ENCODE data around the gene ZNF654. TPM values are rescaled to one million over a fixed set of nuclear protein-coding genes. Genes with fewer than 3 reads are reported as not detected.
"Not testable (repeated sequence)": the region's sequence is repeated elsewhere in the genome, so short reads cannot be mapped to it uniquely, and the experiment has no call there.

The ZNF654 gene
- 6.8 and 7.8 TPM in 2 replicates for total RNA-seq (2014; rRNA removed; shearing (Covaris generic))

DNA sequence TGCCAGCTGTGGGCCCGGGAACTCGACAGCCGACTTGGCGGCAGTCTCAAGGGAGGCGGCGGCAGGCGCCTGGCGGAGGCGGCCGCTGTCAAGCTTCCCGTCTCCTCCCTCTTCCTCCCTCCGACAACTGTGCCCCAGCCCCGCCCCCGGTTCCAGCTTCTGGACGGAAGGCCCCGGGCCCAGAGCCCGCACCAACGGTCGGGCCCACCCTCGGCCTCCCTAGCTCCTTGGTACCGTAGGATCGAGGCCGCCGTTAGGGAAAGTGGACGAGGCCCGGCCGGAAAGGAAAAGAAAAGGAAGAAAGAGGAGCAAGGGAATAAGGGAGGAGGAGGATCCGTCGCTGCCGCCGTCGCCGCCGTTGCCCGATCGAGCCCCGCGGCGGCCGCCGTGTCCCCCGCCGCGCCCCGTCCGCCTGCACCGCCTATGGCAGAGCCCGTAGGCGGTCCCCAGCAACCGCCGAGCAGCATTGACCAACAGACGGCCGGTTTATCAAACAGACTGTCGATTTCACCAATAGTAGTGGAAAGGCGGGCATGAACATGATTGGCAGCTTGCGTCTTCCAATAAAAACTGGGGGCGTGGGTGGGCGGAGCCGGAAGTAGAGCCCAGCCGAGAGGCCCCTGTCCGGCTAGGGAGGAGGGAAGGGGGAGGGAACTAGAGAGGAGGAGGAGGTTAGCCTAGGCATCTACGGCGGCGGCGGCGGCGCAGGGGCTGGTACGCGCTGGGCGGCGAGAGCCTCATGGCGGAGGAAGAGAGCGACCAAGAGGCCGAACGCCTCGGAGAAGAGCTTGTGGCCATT, at the start of gene ZNF654, which contains the start of gene CGGBP1:
Gene ZNF654 (plus strand): TSS at position 675 of the 799 bp plus-strand sequence. CDS start 65 bp downstream, at position 740.
Gene CGGBP1 (minus strand): TSS at position 425 of the 799 bp plus-strand sequence. CDS start 3,029 bp downstream, outside the sequence.
- DNase-seq (ENCODE audit: low read depth), result peak; percentile 94

DNA sequence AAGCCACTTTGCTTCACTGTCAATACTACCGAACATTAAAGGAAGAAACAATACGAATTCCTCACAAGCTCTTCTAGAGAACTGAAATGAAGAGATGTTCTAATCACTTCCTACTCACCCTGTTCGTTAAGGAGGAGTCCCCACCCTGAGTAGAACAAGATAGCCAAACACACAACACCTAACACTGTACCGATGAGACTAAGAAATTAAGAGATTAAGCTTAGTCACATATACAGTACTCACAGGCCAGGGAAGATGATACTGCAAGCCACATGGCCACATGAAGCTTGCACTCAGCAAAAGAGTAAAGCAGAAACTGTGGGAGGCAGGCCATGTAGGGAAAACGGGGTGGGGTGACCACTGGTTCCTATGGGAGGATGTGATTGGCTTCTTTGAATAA, 48.2 kb upstream of the ZNF654 start:
- no peak for DNase-seq (ENCODE audit: low read depth)

DNA sequence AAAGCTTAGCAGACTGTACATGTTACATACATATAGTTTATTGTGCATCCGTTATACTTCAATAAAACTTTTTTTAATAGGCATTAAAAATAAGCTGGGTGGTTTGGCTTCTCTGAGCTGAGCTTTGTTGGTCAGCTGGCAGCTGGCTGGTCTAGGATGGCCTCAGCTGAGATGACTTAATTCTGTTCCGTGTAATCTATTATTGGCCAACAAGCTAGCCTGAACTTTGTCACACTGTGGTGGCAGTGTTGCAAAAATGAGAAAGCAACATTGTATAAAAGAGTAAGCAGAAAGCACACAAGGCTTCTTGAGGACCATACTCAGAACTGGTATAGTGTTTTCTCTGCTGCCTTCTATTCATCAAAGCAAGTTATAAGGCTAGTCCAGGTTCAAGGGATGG, 45.5 kb upstream of the ZNF654 start:
- no peak for DNase-seq (ENCODE audit: low read depth)

- not testable (repeated sequence) for DNase-seq (ENCODE audit: low read depth)
Observed at GRCh38 chr3:88015656-88016055, 43.4 kb upstream of the ZNF654 start.

- peak; percentile 12 for DNase-seq (ENCODE audit: low read depth)
Observed at GRCh38 chr3:88019024-88019423, 40.0 kb upstream of the ZNF654 start.

DNA sequence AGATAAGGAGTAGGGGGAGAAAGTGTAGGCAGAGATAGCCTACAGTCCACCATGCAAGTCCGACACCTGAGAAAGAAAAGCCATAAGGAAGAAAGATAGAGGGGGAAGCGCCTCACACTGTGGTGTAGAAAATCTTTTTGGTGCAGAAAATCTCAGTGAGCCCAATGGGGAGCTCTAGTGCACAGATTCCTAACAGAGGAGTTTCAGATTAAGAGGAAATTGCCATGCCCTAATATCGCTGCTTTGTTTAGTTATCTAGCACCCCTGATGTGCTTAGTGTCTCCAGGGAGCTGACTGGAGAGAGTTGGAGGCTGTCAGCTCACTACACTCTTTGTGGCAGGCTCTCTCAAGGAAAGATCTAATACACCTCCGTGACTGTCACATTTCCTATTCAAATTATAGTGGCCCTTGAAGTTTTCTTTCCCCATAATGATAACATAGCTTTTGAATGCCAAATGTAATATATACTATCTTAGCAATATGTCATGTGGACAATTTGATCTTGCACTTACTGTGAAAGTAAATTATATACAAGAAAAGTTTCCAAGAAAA, 34.0 kb upstream of the ZNF654 start:
- DNase-seq (ENCODE audit: low read depth), result no peak

DNA sequence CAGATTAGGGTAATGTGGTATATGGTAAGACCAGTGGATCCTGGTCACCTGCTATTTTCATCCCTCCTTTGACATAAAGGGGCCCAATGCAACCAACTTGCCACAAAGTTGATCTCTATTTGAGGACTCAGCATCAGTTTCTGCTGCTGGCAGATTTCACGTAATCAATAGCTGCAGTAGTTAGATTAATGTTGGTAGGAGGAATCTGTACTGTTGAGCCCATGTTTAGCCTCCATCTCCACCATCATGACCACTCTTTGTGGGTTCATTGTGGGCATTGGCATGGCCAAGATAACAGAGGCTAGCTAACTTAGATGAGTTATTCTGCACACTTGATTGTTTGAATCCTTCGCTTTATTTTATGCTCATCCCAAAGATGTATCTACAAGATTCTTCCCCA, 30.2 kb upstream of the ZNF654 start:
- no peak for DNase-seq (ENCODE audit: low read depth)

- no peak for DNase-seq (ENCODE audit: low read depth)
Observed at GRCh38 chr3:88030210-88030609, 28.8 kb upstream of the ZNF654 start.

DNA sequence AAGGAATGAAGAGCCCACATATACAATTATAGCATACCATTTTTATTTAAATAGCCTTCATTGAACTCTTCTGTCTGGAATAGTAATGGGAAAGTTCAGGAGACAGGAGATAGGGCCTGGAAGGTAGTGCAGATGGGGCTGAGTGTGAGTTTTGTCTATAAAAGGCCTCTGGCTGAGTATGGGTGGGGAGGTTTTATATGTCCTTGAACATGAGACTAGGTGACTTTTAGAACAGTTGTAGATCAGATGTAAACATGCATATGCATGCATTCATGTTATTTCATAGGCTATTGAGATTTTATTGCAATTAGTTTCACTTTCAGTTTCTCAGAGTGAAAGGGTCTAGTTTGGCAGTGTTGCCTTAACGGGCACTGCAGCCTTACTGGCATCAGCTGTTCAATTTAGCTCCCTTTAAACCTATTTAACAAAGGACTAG, 27.4 kb upstream of the ZNF654 start:
- peak; percentile 47 for DNase-seq (ENCODE audit: low read depth)

GRCh38 chr3:88032245-88032644, 26.8 kb upstream of the ZNF654 start:
- no peak for DNase-seq (ENCODE audit: low read depth)

GRCh38 chr3:88033079-88033478, 26.0 kb upstream of the ZNF654 start:
- no peak for DNase-seq (ENCODE audit: low read depth)

- DNase-seq (ENCODE audit: low read depth), result no peak
Observed at GRCh38 chr3:88033808-88034207, 25.2 kb upstream of the ZNF654 start.

DNA sequence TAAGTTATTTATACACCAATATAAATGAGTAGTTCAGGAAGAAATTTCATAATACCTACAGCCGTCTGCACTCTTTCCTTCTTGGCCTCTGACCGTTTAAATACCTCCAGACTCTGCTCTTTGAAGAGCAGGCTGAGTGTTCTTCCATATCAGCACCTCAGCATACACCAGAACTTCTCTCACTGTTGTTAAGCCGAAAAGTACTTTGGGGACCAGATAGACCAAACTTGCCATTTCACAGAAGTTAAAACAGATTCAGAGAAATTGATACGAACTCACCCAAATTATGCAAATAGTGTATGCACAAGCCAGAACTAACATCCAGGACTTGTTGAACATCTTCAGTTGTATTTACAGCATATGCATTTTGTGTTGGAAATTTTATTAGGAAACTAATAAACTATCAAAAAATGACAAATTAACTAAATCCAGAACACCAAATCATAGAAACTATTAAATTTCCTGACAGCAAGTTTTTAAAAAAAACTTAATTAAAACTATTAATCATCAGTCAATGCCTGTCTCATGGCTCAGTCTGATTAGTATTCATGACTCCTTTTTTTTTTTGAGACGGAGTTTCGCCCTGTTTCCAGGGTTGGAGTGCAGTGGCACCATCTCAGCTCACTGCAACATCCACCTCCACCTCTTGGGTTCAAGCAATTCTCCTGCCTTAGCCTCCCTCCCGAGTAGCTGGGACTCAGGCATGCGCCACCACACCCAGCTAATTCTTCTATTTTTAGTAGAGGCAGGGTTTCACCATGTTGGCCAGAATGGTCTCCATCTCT, 24.4 kb upstream of the ZNF654 start:
- DNase-seq (ENCODE audit: low read depth), result no peak

DNA sequence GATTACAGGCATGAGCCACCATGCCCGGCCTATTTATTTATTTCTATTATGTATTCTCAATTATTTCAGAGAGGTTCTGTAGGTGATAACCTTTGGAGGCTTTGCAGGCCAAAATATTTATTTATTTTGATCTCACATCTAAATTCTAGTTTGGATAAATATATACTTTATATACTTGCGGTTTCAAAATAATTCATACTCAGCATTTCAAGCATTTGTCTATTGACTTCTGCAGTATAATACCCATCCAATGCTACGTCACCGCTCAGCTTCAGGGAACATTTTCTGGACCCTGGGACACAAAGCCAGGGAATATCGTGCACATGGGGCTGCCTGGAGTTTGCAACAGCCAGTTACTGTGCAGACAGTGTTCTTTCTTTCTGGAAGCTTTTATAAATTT, 22.8 kb upstream of the ZNF654 start:
- no peak for DNase-seq (ENCODE audit: low read depth)

DNA sequence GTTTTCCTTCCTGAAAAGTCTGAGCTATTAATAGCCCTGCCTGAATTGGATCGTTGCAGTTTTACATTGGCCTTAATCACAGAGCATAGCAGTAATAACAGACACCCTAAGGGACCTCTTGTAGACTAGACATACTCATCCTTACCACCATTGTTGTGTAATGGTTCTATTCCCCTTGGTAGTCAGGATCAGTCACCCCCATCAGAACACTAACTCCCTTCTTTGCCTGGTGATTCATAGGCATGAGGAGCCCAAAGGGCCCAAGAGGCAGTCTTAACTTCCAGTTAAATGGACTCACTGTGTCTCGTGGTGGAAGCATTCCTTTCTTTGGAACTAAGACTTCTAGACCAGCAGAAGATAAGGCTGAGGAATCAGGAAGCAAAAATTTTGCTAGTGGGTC, 20.5 kb upstream of the ZNF654 start:
- peak; percentile 36 for DNase-seq (ENCODE audit: low read depth)

GRCh38 chr3:88040529-88040928, 18.5 kb upstream of the ZNF654 start:
- DNase-seq (ENCODE audit: low read depth), result no peak

DNA sequence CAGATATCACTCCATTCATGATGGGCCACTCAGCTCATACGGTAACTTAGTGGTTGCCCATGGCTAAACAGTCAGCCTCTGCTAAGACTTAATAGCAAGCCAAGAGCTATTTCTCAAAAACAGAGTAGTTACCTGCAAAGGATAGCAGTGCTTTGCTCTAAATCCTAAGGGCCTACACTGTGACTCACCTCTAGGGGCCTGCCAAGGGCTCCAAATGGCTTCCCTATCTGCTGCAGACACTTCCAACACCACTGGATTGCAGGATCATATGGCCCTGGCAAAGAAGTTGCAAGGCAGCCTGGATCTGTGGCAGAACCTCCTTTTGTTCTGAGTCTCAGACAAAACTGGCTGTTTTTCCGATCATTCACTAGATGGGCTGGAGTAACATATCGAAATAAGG, 18.1 kb upstream of the ZNF654 start:
- DNase-seq (ENCODE audit: low read depth), result no peak

DNA sequence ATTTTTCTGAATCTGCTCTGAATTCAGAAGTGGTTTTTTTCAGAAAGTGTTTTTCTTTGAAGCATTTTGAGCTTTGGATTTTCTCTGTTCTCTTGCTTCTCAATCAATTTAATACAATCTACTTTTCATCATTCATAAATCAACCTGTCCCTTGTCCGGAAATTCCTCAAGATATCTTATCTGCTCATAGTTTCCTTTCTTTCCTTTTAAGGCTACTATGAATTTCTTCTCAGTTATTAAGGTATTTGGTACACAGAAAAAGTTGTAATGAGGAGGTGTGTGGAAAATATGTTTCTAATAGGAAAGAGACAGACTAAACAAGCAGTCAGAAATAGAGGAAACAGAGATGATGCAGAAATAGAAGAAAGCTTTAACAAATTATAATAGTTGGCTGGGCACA, 14.6 kb upstream of the ZNF654 start:
- no peak for DNase-seq (ENCODE audit: low read depth)

GRCh38 chr3:88046766-88047165, 12.3 kb upstream of the ZNF654 start:
- no peak for DNase-seq (ENCODE audit: low read depth)

DNA sequence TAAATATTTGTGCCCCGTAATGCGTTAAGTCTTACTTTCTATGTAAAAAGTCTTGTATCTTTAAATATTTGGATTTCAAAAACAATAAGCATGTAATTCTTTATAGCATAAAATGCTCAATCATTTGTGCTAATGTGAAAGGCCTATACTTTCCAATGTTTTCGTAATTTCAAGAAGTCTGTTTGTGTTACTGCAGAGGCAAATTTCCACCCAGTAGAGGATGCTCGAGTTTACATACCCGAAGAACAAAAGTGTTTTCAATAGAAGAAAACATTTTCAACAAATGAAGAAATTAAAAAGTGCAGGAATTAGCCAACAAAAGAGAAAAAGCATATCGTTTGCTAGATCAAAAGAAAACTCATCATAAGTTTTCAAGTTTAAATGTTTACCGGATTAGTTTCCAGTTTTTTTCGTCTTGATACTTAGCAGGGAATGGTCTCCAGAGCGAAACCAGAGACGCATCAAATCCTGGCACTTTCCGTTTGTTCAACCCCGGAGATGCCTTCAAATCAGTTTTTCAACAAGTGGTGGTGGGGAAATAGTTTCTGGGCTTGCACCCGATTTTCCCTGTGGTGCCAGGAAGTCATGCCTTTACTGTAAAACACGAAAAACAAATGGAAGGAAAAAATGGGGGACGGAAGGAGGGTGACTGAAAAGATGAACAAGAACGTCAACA, 1.3 kb upstream of the ZNF654 start:
- peak; percentile 11 for DNase-seq (ENCODE audit: low read depth)

DNA sequence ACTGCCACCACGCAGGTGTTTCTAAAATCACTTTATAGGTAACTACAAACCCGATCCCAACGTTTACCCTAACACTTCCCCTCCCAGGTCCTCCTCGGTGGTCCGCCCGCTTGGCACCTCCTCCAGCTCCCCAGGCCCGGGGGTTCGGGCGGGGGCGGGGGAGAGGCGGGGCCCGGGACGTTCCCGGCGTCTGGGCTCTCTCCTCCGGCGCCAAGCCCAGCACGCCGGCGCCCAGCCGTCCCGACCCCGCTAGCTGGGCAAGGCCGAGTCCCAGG, 812 bp upstream of the ZNF654 start:
- no peak for DNase-seq (ENCODE audit: low read depth)

Data from M059J (cell line).